Testis (tissue), 2 donors: ENCODE data around the gene HNF1A.

Experiments
- CTCF ChIP-seq, 3 experiments: fragments of 450-650 bp in 2 of 3; fragments of 200-600 bp in 1 of 3; sonication (generic) in 1 of 3; IDR thresholded peaks; one replicate each; pipeline ENCODE4 v1.5.1; 2016 to 2019; ENCODE audit warnings: antibody characterized with exemption in 3 of 3, mild to moderate bottlenecking in 2 of 3, moderate library complexity in 1 of 3
- POLR2A ChIP-seq: fragments of 450-650 bp; IDR thresholded peaks from one replicate; pipeline ENCODE4 v1.6.1; 2017; ENCODE audit warnings: antibody characterized with exemption, mild to moderate bottlenecking, moderate library complexity

GRCh38 chr12:120988658-120989057, 10.3 kb downstream of the HNF1A start:
- no peak for TF ChIP-seq POLR2A
- TF ChIP-seq CTCF (IDR thresholded peaks at IDR 0.05) = no peak
